A673 (cell line): ENCODE data around the gene MAGI3.

Experiments
- CTCF ChIP-seq: fragments of 300-800, 200-600 bp; sonication (generic); conservative IDR thresholded peaks from 2 replicates; pipeline ENCODE4 v1.5.1; 2017; ENCODE audit warnings: low read depth, mild to moderate bottlenecking, antibody characterized with exemption, low read length, moderate library complexity, mixed read lengths
- EZH2 ChIP-seq: fragments of 200-600 bp; sonication (generic); IDR thresholded peaks from 2 replicates; pipeline ENCODE4 v1.6.1; 2017; ENCODE audit warnings: borderline replicate concordance, low read depth, mild to moderate bottlenecking, mixed read lengths, antibody characterized with exemption, low read length; ENCODE audit not compliant: poor library complexity, severe bottlenecking

GRCh38 chr1:113592230-113592629 is 201.9 kb downstream of the MAGI3 start:
- TF ChIP-seq CTCF (no peak), EZH2 (no peak)
